ENCODE results near the gene GMIP.

DNA sequence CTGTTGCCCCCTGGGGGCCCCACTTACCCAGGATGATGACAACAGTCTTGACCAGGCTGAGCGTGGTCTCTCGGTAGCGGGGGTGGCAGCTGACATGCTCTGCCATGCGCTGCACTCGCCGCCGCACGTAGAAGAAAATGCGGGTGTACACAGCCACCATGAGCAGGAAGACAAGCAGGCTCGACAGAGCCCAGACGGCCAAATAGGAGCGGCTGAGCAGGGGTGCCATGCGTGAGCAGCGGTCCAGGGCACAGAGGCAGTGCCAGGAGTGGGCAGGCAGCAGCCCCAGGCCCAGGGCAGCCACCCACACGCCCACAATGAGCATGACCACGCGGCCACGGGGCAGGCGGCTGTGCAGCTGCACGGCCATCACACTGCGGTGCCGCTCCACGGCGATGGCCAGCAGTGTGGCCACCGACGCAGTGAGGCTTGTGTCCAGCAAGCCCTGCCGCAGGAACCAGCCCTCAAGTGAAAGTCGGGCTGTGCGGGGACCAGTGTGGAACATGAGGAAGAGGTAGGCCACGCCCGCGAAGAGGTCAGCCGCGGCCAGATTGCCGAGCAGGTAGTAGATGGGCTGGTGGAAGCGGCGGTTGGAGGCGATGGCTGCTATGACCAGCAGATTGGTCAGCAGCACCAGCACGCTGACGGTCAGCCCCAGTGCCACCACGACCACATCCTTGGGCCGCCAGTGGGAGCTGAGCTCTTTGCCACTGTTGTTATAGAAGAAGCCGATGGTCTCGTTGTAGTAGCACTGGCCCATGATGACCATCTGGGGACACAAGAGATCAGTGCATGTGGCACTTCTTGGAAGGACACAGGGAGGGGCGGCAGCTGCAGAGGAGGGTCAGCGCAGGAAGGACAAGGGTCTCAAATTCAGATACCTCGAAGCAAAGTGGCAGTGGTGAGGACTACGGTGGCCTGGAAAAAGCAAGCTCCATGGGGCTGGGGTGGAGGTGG is 16.7 kb downstream of the GMIP start:
- TF ChIP-seq, protein P1, sequence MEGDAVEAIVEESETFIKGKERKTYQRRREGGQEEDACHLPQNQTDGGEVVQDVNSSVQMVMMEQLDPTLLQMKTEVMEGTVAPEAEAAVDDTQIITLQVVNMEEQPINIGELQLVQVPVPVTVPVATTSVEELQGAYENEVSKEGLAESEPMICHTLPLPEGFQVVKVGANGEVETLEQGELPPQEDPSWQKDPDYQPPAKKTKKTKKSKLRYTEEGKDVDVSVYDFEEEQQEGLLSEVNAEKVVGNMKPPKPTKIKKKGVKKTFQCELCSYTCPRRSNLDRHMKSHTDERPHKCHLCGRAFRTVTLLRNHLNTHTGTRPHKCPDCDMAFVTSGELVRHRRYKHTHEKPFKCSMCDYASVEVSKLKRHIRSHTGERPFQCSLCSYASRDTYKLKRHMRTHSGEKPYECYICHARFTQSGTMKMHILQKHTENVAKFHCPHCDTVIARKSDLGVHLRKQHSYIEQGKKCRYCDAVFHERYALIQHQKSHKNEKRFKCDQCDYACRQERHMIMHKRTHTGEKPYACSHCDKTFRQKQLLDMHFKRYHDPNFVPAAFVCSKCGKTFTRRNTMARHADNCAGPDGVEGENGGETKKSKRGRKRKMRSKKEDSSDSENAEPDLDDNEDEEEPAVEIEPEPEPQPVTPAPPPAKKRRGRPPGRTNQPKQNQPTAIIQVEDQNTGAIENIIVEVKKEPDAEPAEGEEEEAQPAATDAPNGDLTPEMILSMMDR (IDR thresholded peaks at IDR 0.05) = no peak
- TF ChIP-seq POLR2AphosphoS5 (IDR thresholded peaks at IDR 0.05) = no peak
- no peak for TF ChIP-seq POLR2A (IDR thresholded peaks at IDR 0.05)
